Epithelial cell of proximal tubule (primary cell): ENCODE results near the gene OCA2. TPM values are rescaled to one million over a fixed set of nuclear protein-coding genes. Genes with fewer than 3 reads are reported as not detected.

Source experiments
- DNase-seq: peaks from one replicate; pipeline ENCODE4 v3.0.0-alpha.2; 2011; ENCODE audit warnings: low read depth
- H3K4me3 ChIP-seq: 2 replicates; pipeline ENCODE4 v1.5.1; 2011; ENCODE audit warnings: low read depth, mild to moderate bottlenecking, low read length
- CTCF ChIP-seq: conservative IDR thresholded peaks from 2 replicates; pipeline ENCODE4 v1.5.1; 2012; ENCODE audit warnings: low read depth, mild to moderate bottlenecking, low read length
- total RNA-seq: library from RNA; depleted of rRNA; stranded (reverse); fragments of >200 nt; gene quantifications from 2 replicates; pipeline ENCODE4 v1.2.3, GENCODE V29; 2015

Gene OCA2
- total RNA-seq, 1 donor from 2014 or later: not detected

- no peak for TF ChIP-seq CTCF
- DNase-seq: no peak
- no peak overlapping the region for H3K4me3 ChIP-seq
These were observed 75.7 kb downstream of the OCA2 start for GRCh38 chr15:28023422-28023821.

- no peak for TF ChIP-seq CTCF
- no peak overlapping the region for H3K4me3 ChIP-seq
- DNase-seq: no peak
These were observed 76.2 kb downstream of the OCA2 start for GRCh38 chr15:28022961-28023360.

- no peak for DNase-seq
- TF ChIP-seq CTCF: no peak
- H3K4me3 ChIP-seq: no peak overlapping the region
These were observed 76.9 kb downstream of the OCA2 start for GRCh38 chr15:28022181-28022580.

- peak; percentile 63 for DNase-seq
- peak; percentile 85 for TF ChIP-seq CTCF
- H3K4me3 ChIP-seq: no peak overlapping the region
These were observed 77.7 kb downstream of the OCA2 start for GRCh38 chr15:28021281-28022039.

- no peak for TF ChIP-seq CTCF
- H3K4me3 ChIP-seq: no peak overlapping the region
- DNase-seq: no peak
These were observed 78.5 kb downstream of the OCA2 start for GRCh38 chr15:28020644-28021043.

DNA sequence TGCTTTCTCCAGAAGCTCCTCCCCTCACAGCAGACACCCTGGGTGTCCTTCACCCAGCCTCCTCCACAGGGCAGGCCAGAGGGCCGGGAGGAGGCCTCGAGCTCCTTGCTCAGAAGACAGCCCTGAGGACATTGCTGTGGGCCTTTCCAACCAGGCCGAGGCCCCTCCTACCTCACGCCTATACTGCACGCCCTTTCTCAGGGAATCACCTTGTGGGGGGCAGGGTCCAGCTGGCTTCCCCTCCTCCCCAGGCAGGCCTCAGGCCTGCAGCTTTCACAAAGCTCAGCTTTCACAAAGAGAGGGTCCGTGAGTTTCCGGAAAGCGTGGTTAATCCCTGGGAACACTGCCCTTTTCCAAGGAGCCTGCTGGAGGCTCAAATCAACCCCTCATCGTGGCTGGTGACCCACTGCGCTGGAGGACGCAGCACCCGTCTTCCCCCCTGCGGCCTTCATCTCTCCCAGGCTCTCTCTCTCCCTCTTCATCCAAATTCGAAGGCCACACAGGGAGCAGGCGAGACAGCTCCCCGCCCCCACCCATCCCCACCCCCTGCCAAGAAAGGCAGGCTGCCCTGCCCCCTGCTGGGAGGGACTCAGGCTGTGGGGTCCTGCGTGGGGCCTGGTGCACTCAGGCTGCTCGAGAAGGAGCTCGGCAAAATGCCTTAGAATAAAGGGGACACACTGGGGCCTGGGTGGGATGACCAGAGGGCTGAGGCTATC, 79.4 kb downstream of the OCA2 start:
- no peak for TF ChIP-seq CTCF
- no peak for DNase-seq
- no peak overlapping the region for H3K4me3 ChIP-seq
